Ascending aorta (tissue), 2 donors: ENCODE measurements around the gene EP400. TPM values are rescaled to one million over a fixed set of nuclear protein-coding genes. Genes with fewer than 3 reads are reported as not detected.

Experiments
- DNase-seq, 2 donors: peaks; one replicate each; pipeline ENCODE4 v3.0.0-alpha.2; 2019; ENCODE audit warnings: low spot score in 2 of 2
- H3K27ac ChIP-seq, 2 donors: fragments of 200-600 bp; sonication (generic); one replicate each; pipeline ENCODE4 v1.5.1; 2016 to 2017; ENCODE audit warnings: mild to moderate bottlenecking in 1 of 2
- H3K27me3 ChIP-seq: fragments of 200-600 bp; sonication (generic); one replicate; pipeline ENCODE4 v1.5.1; 2017
- H3K36me3 ChIP-seq, 2 donors: fragments of 200-600 bp; sonication (generic); one replicate each; pipeline ENCODE4 v1.5.1; 2016
- H3K4me1 ChIP-seq, 2 donors: fragments of 200-600 bp; sonication (generic); one replicate each; pipeline ENCODE4 v1.5.1; 2016 to 2017; ENCODE audit warnings: mild to moderate bottlenecking in 1 of 2
- H3K4me3 ChIP-seq, 2 donors: fragments of 200-600 bp; sonication (generic); one replicate each; pipeline ENCODE4 v1.5.1; 2016 to 2017; ENCODE audit warnings: mild to moderate bottlenecking in 1 of 2
- H3K9me3 ChIP-seq, 2 donors: fragments of 200-600 bp; sonication (generic); one replicate each; pipeline ENCODE4 v1.5.1; 2016
- CTCF ChIP-seq, 3 experiments: fragments of 200-600 bp in 2 of 3; fragments of 450-650 bp in 1 of 3; sonication (generic) in 2 of 3; IDR thresholded peaks; one replicate each; pipeline ENCODE4 v1.5.1; 2016 to 2019; ENCODE audit warnings: antibody characterized with exemption in 3 of 3, mild to moderate bottlenecking in 1 of 3, moderate library complexity in 1 of 3
- intact Hi-C: fragments of 100-400 bp; cut with DNase I; formaldehyde crosslinking; loops from one replicate; pipeline ENCODE4 v1.15.1; 2023
- total RNA-seq: library from RNA; depleted of rRNA; stranded (reverse); fragments of >200 nt; gene quantifications from one replicate; pipeline ENCODE4 v1.1.0, GENCODE V29; 2016

Gene EP400
- total RNA-seq, 1 donor from 2014 or later = 23.3 TPM

GRCh38 chr12:132026061-132026795, 76.5 kb downstream of the EP400 start:
- Histone ChIP-seq H3K4me1 (no peaks in the 10 kb centered on the region), H3K36me3 (peaks cover 85 to 88% of the 10 kb centered on the region in 2 donors), H3K27me3 (no peaks in the 10 kb centered on the region), H3K27ac (no peak overlapping the region), H3K4me3 (no peak overlapping the region), H3K9me3 (no peaks in the 10 kb centered on the region)
- no peak for TF ChIP-seq CTCF (IDR thresholded peaks at IDR 0.05)
- intact Hi-C loops = no loop called here
- DNase-seq = no peak

- H3K36me3 ChIP-seq = peaks cover 84 to 89% of the 10 kb centered on the region in 2 donors
- DNase-seq = no peak
- H3K4me1 ChIP-seq = no peaks in the 10 kb centered on the region
- no peak overlapping the region for H3K27ac ChIP-seq
- H3K9me3 ChIP-seq = no peaks in the 10 kb centered on the region
- no peak for TF ChIP-seq CTCF (IDR thresholded peaks at IDR 0.05)
- no peaks in the 10 kb centered on the region for H3K27me3 ChIP-seq
- intact Hi-C loops = no loop called here
- no peak overlapping the region for H3K4me3 ChIP-seq
Measured at GRCh38 chr12:132026796-132027500, 77.2 kb downstream of the EP400 start.

- H3K4me3 ChIP-seq = no peak overlapping the region
- H3K4me1 ChIP-seq = no peaks in the 10 kb centered on the region
- no peaks in the 10 kb centered on the region for H3K9me3 ChIP-seq
- peaks cover 88 to 93% of the 10 kb centered on the region in 2 donors for H3K36me3 ChIP-seq
- TF ChIP-seq CTCF (IDR thresholded peaks at IDR 0.05) = no peak
- intact Hi-C loops = no loop called here
- no peaks in the 10 kb centered on the region for H3K27me3 ChIP-seq
- no peak for DNase-seq
- no peak overlapping the region for H3K27ac ChIP-seq
Measured at GRCh38 chr12:132027636-132028035, 77.9 kb downstream of the EP400 start.

- intact Hi-C loops = no loop called here
- DNase-seq = no peak
- no peak overlapping the region for H3K27ac ChIP-seq
- H3K9me3 ChIP-seq = no peaks in the 10 kb centered on the region
- no peak overlapping the region for H3K4me3 ChIP-seq
- H3K36me3 ChIP-seq = peaks cover 93 to 96% of the 10 kb centered on the region in 2 donors
- no peak for TF ChIP-seq CTCF (IDR thresholded peaks at IDR 0.05)
- no peaks in the 10 kb centered on the region for H3K27me3 ChIP-seq
- H3K4me1 ChIP-seq = no peaks in the 10 kb centered on the region
Measured at GRCh38 chr12:132028111-132028510, 78.4 kb downstream of the EP400 start.

- no peak for DNase-seq
- Histone ChIP-seq H3K27ac (no peak overlapping the region), H3K27me3 (no peaks in the 10 kb centered on the region), H3K4me3 (no peak overlapping the region), H3K9me3 (no peaks in the 10 kb centered on the region), H3K36me3 (peaks cover 96% of the 10 kb centered on the region in 2 donors), H3K4me1 (no peaks in the 10 kb centered on the region)
- TF ChIP-seq CTCF (IDR thresholded peaks at IDR 0.05) = no peak
- intact Hi-C loops = no loop called here
Measured at GRCh38 chr12:132029503-132030300, 80.0 kb downstream of the EP400 start.
